ENCODE measurements around the gene FJX1. TPM values are rescaled to one million over a fixed set of nuclear protein-coding genes. Genes with fewer than 3 reads are reported as not detected.

The FJX1 gene
- total and polyA plus RNA-seq, 8 donors = 2.2 to 13.3 (median 3.7) TPM

DNA sequence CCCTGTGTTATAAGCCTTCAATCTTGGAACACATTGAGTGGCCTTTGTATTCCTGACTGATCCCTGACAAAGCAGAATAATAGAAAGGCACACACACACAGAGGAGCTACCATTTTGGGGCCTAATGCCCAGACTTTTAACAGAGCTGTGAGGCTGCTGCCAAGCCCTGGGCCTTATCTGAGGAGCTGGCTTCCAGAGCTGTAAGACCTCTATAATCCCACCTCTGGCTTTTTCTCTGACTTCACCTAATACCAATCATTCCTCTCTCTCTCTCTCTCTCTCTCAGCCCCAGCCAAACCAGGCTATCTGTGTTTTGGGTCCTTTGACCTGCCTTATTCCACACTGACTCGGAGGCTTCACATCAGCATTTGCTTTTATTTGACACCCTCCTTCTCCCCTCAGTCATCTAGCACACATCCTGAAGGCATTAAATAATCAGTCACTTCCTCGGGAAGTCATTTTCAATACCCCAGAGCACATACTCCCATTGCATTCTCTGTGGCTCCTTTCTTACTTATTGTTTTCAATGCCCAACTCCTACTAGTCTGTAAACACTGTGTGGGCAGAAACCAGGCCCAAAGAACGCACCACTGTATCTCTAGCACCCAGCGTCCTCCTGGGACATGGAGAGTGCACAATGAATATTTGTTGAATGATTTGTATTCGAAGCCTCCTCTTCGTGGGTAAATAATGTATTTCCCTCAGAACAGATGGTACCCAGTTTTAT lies 23.1 kb downstream of the FJX1 start:
- H3K4me3 ChIP-seq = no peak overlapping the region
- H3K4me1 ChIP-seq = no peaks in the 10 kb centered on the region
- no peak for ATAC-seq
- WGBS, 2 donors = 82% methylated on average over 6 of the region's 6 CpGs
- H3K27me3 ChIP-seq = no peaks in the 10 kb centered on the region
- no peak for FAIRE-seq
- H3K36me3 ChIP-seq = no peaks in the 10 kb centered on the region
- DNase-seq = no peak
- H3K9me3 ChIP-seq = no peaks in the 10 kb centered on the region
- intact Hi-C loops (cut with DNase I) = no loop called here
- H3K27ac ChIP-seq = no peak overlapping the region
- TF ChIP-seq, protein P1, sequence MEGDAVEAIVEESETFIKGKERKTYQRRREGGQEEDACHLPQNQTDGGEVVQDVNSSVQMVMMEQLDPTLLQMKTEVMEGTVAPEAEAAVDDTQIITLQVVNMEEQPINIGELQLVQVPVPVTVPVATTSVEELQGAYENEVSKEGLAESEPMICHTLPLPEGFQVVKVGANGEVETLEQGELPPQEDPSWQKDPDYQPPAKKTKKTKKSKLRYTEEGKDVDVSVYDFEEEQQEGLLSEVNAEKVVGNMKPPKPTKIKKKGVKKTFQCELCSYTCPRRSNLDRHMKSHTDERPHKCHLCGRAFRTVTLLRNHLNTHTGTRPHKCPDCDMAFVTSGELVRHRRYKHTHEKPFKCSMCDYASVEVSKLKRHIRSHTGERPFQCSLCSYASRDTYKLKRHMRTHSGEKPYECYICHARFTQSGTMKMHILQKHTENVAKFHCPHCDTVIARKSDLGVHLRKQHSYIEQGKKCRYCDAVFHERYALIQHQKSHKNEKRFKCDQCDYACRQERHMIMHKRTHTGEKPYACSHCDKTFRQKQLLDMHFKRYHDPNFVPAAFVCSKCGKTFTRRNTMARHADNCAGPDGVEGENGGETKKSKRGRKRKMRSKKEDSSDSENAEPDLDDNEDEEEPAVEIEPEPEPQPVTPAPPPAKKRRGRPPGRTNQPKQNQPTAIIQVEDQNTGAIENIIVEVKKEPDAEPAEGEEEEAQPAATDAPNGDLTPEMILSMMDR (IDR thresholded peaks at IDR 0.05) = no peak

DNA sequence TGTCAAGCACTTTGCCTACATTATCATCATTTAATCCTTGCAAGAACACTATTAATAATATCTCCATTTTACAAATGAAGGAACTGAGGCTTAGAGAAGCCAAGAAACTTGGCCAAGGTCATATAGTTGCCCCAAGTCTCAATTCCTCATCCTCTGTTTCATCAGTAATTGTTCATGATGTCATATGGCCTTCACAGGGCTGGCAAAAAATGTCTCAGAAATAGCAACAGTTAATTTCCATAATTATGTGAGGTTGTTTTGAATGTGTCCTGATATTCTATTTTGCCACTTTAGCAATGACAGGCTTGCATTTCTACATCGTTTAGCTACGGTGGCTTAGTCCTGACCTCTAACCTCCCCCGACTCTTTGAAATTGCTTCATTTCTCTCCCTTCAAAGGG lies 23.7 kb downstream of the FJX1 start:
- FAIRE-seq (no peak), DNase-seq (no peak), ATAC-seq (no peak)
- intact Hi-C loops (cut with DNase I) = no loop called here
- Histone ChIP-seq H3K27me3 (no peaks in the 10 kb centered on the region), H3K9me3 (no peaks in the 10 kb centered on the region), H3K27ac (no peak overlapping the region), H3K4me1 (no peaks in the 10 kb centered on the region), H3K36me3 (no peaks in the 10 kb centered on the region), H3K4me3 (no peak overlapping the region)
- 89 to 94% methylated on average over 3 of the region's 3 CpGs for WGBS, 2 donors
- TF ChIP-seq, protein P1 (IDR thresholded peaks at IDR 0.05) = no peak

GRCh38 chr11:35647421-35648093 lies 29.3 kb downstream of the FJX1 start:
- WGBS, 2 donors = 59 to 64% methylated on average over 8 of the region's 8 CpGs
- TF ChIP-seq, protein P1 (IDR thresholded peaks at IDR 0.05) = no peak
- no peaks in the 10 kb centered on the region for H3K4me1 ChIP-seq
- intact Hi-C loops (cut with DNase I) = no loop called here
- H3K27ac ChIP-seq = no peak overlapping the region
- ATAC-seq (no peak), FAIRE-seq (no peak), DNase-seq (no peak)
- no peaks in the 10 kb centered on the region for H3K9me3 ChIP-seq
- no peak overlapping the region for H3K4me3 ChIP-seq
- no peaks in the 10 kb centered on the region for H3K27me3 ChIP-seq
- H3K36me3 ChIP-seq = no peaks in the 10 kb centered on the region

DNA sequence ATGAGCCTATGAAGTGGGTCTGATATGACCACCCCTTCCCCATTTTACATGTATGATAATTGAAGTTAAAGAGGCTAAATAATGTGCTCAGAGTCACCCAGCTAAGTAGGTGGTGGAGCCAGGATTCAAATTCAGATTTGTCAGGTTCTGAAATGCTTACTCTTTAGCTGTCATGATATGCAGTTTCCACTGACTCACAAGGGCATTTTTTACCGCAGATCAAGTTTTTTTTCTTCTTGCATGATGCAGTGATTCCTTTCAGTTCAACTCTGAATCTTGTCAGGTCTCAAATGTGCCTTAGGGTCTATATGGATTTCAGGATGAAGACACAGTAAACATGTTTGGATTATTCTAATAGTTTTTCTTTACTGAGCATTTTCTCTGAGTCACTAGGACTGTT lies 31.7 kb downstream of the FJX1 start:
- TF ChIP-seq, protein P1 (IDR thresholded peaks at IDR 0.05) = no peak
- no peaks in the 10 kb centered on the region for H3K27me3 ChIP-seq
- FAIRE-seq (no peak), DNase-seq (no peak), ATAC-seq (no peak)
- H3K4me3 ChIP-seq = no peak overlapping the region
- 41 to 45% methylated on average over 1 of the region's 1 CpG for WGBS, 2 donors
- H3K36me3 ChIP-seq = no peaks in the 10 kb centered on the region
- H3K4me1 ChIP-seq = no peaks in the 10 kb centered on the region
- no peaks in the 10 kb centered on the region for H3K9me3 ChIP-seq
- intact Hi-C loops (cut with DNase I) = no loop called here
- H3K27ac ChIP-seq = no peak overlapping the region

- DNase-seq (no peak), FAIRE-seq (no peak), ATAC-seq (no peak)
- intact Hi-C loops (cut with DNase I) = no loop called here
- H3K36me3 ChIP-seq = no peaks in the 10 kb centered on the region
- no peak overlapping the region for H3K4me3 ChIP-seq
- TF ChIP-seq, protein P1 (IDR thresholded peaks at IDR 0.05) = no peak
- H3K9me3 ChIP-seq = no peaks in the 10 kb centered on the region
- WGBS, 2 donors = 82 to 87% methylated on average over 4 of the region's 4 CpGs
- no peak overlapping the region for H3K27ac ChIP-seq
- H3K4me1 ChIP-seq = no peaks in the 10 kb centered on the region
- no peaks in the 10 kb centered on the region for H3K27me3 ChIP-seq
These were observed 32.2 kb downstream of the FJX1 start for GRCh38 chr11:35650467-35650866.

Measured in pancreas (tissue), 10 donors.